Panc1 (cell line): ENCODE data around the gene ARFGEF3. TPM values are rescaled to one million over a fixed set of nuclear protein-coding genes. Genes with fewer than 3 reads are reported as not detected.
A peak's percentile ranks its signal among the peaks of the same experiment; 100 is the strongest.

Source experiments
- ATAC-seq: fragments of 200-7000 bp; cut with Tn5 transposase; 2 replicates; pipeline ENCODE4 v1.9.1; 2020; ENCODE audit warnings: mild to moderate bottlenecking, moderate library complexity
- BruUV-seq: library from RNA; stranded (reverse); fragments of 400-500 nt; replicated peaks from 2 replicates; lab custom pipeline; 2021; lab: Mats Ljungman, UMichigan
- CTCF ChIA-PET: fragments of 300-600 bp; sonication (Branson Sonifier 250); formaldehyde crosslinking; loops from one replicate; lab custom pipeline; 2022; ENCODE audit warnings: antibody characterized with exemption; lab: Charles Lee
- POLR2A ChIA-PET: fragments of 300-600 bp; sonication (Branson Sonifier 250); formaldehyde crosslinking; loops from one replicate; lab custom pipeline; 2022; ENCODE audit warnings: antibody characterized with exemption; lab: Charles Lee
- DNase-seq: peaks from one replicate; pipeline ENCODE4 v3.0.0-alpha.2; 2010; ENCODE audit warnings: low read depth, low spot score
- H3K27ac ChIP-seq: 2 replicates; pipeline ENCODE4 v1.5.1; 2011; ENCODE audit warnings: mild to moderate bottlenecking, low read length, inconsistent platforms
- H3K27me3 ChIP-seq: fragments of 200-500 bp; sonication (Bioruptor generic); 2 replicates; pipeline ENCODE4 v1.6.0; 2014; ENCODE audit warnings: low read length, inconsistent platforms; ENCODE audit not compliant: control insufficient read depth, insufficient read depth
- H3K36me3 ChIP-seq: fragments of 200-500 bp; sonication (Bioruptor generic); 2 replicates; pipeline ENCODE4 v1.5.1; 2014; ENCODE audit warnings: inconsistent platforms, mild to moderate bottlenecking, low read length, moderate library complexity; ENCODE audit not compliant: control insufficient read depth, insufficient read depth
- H3K4me1 ChIP-seq: 2 replicates; pipeline ENCODE4 v1.5.1; 2011; ENCODE audit warnings: inconsistent platforms, mild to moderate bottlenecking, low read length, moderate library complexity; ENCODE audit not compliant: control insufficient read depth, insufficient read depth
- H3K4me3 ChIP-seq, 2 experiments: 2 replicates each; pipeline ENCODE4 v1.5.1; 2011 to 2012; ENCODE audit warnings: low read depth in 2 of 2, low read length in 2 of 2, mild to moderate bottlenecking in 2 of 2, inconsistent platforms in 1 of 2, moderate library complexity in 1 of 2
- H3K9me3 ChIP-seq: fragments of 200-500 bp; sonication (Bioruptor generic); 2 replicates; pipeline ENCODE4 v1.5.1; 2014; ENCODE audit warnings: low read depth, mild to moderate bottlenecking, inconsistent platforms, low read length, moderate library complexity; ENCODE audit not compliant: control insufficient read depth, insufficient read depth
- CTCF ChIP-seq: fragments of 450-650 bp; IDR thresholded peaks from 2 replicates; pipeline ENCODE4 v1.5.1; 2017; ENCODE audit warnings: mild to moderate bottlenecking
- POLR2AphosphoS5 ChIP-seq: IDR thresholded peaks from 2 replicates; pipeline ENCODE4 v1.6.1; 2012; ENCODE audit warnings: mild to moderate bottlenecking, low read depth, low read length, moderate library complexity
- REST ChIP-seq, 2 experiments: IDR thresholded peaks; 2 replicates each; pipeline ENCODE4 v1.6.1; 2011 to 2012; ENCODE audit warnings: low read depth in 2 of 2, control low read depth in 1 of 2, low read length in 1 of 2, mild to moderate bottlenecking in 1 of 2, moderate library complexity in 1 of 2; ENCODE audit not compliant: insufficient read depth in 1 of 2
- SIN3A ChIP-seq: IDR thresholded peaks from 2 replicates; pipeline ENCODE4 v1.6.1; 2012; ENCODE audit warnings: low read depth, mild to moderate bottlenecking, low read length, moderate library complexity, borderline replicate concordance; ENCODE audit not compliant: insufficient read depth
- TCF7L2 ChIP-seq: IDR thresholded peaks from 2 replicates; pipeline ENCODE4 v1.6.1; 2011; ENCODE audit warnings: mild to moderate bottlenecking, low read depth, low read length, inconsistent platforms
- in situ Hi-C: cut with HindIII; loops from 2 replicates; pipeline ENCODE4 v1.10.0; 2016; ENCODE audit warnings: low sequenced_read_pairs, low pct_unique_long_range_greater_than_20kb
- intact Hi-C: fragments of 100-400 bp; cut with micrococcal nuclease; formaldehyde crosslinking; loops from one replicate; pipeline ENCODE4 v1.10.0; 2022; ENCODE audit not compliant: unreplicated experiment
- total RNA-seq: library from RNA; stranded (reverse); gene quantifications from one replicate; pipeline ENCODE4 v1.2.1, GENCODE V29; 2021; ENCODE audit not compliant: unreplicated experiment

Gene ARFGEF3
- total RNA-seq, 1 experiment from 2014 or later: 1.5 TPM

GRCh38 chr6:138277835-138278234, 116.1 kb downstream of the ARFGEF3 start:
- H3K4me3 ChIP-seq: no peak overlapping the region
- CTCF ChIA-PET: no interaction called here
- H3K27ac ChIP-seq: no peak overlapping the region
- no peak for TF ChIP-seq CTCF
- no peak for TF ChIP-seq POLR2AphosphoS5
- TF ChIP-seq TCF7L2: no peak
- TF ChIP-seq SIN3A: no peak
- no peak for TF ChIP-seq REST (IDR thresholded peaks at IDR 0.05; ENCODE audit: insufficient read depth in 1 of 2, low read depth in 2 of 2, low read length in 1 of 2)
- no TSS peak for BruUV-seq
- POLR2A ChIA-PET: interaction anchor here (0.6 kb wide), 1 partner anchor 744 kb away, joined by 4 read pairs; no protein-coding TSS in a partner anchor
- no peaks in the 10 kb centered on the region for H3K36me3 ChIP-seq
- H3K4me1 ChIP-seq: no peaks in the 10 kb centered on the region
- in situ Hi-C loops (no loop called here), intact Hi-C loops (no loop called here)
- no peaks in the 10 kb centered on the region for H3K27me3 ChIP-seq
- DNase-seq (no peak), ATAC-seq (peak; percentile 31; the same call in 1 of the 2 replicates)
- no peaks in the 10 kb centered on the region for H3K9me3 ChIP-seq

- Histone ChIP-seq H3K4me1 (no peaks in the 10 kb centered on the region), H3K4me3 (no peak overlapping the region), H3K9me3 (no peaks in the 10 kb centered on the region), H3K36me3 (no peaks in the 10 kb centered on the region), H3K27me3 (no peaks in the 10 kb centered on the region), H3K27ac (no peak overlapping the region)
- in situ Hi-C loops: no loop called here
- ATAC-seq: peak; percentile 90
- ChIA-PET POLR2A (no interaction called here), CTCF (no interaction called here)
- TF ChIP-seq TCF7L2 (no peak), REST (IDR thresholded peaks at IDR 0.05; ENCODE audit: insufficient read depth in 1 of 2, low read depth in 2 of 2, low read length in 1 of 2) (no peak), POLR2AphosphoS5 (no peak), CTCF (peak; percentile 61), SIN3A (no peak)
- DNase-seq: no peak
- intact Hi-C loops: no loop called here
- no TSS peak for BruUV-seq
These were observed 116.6 kb downstream of the ARFGEF3 start for GRCh38 chr6:138278326-138278725.
